Measurements from ENCODE around the gene FGD2.

GRCh38 chr6:36971921-36972673 lies 33.4 kb upstream of the FGD2 start:
- TF ChIP-seq, protein P1, sequence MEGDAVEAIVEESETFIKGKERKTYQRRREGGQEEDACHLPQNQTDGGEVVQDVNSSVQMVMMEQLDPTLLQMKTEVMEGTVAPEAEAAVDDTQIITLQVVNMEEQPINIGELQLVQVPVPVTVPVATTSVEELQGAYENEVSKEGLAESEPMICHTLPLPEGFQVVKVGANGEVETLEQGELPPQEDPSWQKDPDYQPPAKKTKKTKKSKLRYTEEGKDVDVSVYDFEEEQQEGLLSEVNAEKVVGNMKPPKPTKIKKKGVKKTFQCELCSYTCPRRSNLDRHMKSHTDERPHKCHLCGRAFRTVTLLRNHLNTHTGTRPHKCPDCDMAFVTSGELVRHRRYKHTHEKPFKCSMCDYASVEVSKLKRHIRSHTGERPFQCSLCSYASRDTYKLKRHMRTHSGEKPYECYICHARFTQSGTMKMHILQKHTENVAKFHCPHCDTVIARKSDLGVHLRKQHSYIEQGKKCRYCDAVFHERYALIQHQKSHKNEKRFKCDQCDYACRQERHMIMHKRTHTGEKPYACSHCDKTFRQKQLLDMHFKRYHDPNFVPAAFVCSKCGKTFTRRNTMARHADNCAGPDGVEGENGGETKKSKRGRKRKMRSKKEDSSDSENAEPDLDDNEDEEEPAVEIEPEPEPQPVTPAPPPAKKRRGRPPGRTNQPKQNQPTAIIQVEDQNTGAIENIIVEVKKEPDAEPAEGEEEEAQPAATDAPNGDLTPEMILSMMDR (IDR thresholded peaks at IDR 0.05): no peak
- TF ChIP-seq POLR2A (IDR thresholded peaks at IDR 0.05): no peak

Data from lower leg skin (tissue), 3 donors.